ELR (cell line): ENCODE results near the gene AR.
"Not testable (repeated sequence)": the region's sequence is repeated elsewhere in the genome, so short reads cannot be mapped to it uniquely, and the experiment has no call there.

ENCODE experiments used
- DNase-seq: peaks from one replicate; pipeline ENCODE4 v3.0.0-alpha.2; 2015; ENCODE audit warnings: low read depth

The AR gene

GRCh38 chrX:67624325-67624724 lies 80.5 kb downstream of the AR start:
- no peak for DNase-seq

GRCh38 chrX:67635424-67635823 lies 91.6 kb downstream of the AR start:
- DNase-seq = no peak

- DNase-seq = peak; percentile 12
These were observed 92.7 kb downstream of the AR start for GRCh38 chrX:67636532-67636931.

- not testable (repeated sequence) for DNase-seq
These were observed 93.5 kb downstream of the AR start for GRCh38 chrX:67637293-67637692.

- DNase-seq = no peak
These were observed 104.5 kb downstream of the AR start for GRCh38 chrX:67648361-67648760.

GRCh38 chrX:67651437-67652142 lies 107.8 kb downstream of the AR start:
- DNase-seq = no peak

GRCh38 chrX:67652543-67652942 lies 108.7 kb downstream of the AR start:
- no peak for DNase-seq

- no peak for DNase-seq
These were observed 110.5 kb downstream of the AR start for GRCh38 chrX:67654301-67654700.

- DNase-seq = no peak
These were observed 121.8 kb downstream of the AR start for GRCh38 chrX:67665583-67665982.

- not testable (repeated sequence) for DNase-seq
These were observed 126.9 kb downstream of the AR start for GRCh38 chrX:67670717-67671116.

- DNase-seq = no peak
These were observed 130.0 kb downstream of the AR start for GRCh38 chrX:67673741-67674274.

GRCh38 chrX:67674741-67675140 lies 130.9 kb downstream of the AR start:
- DNase-seq = no peak

- no peak for DNase-seq
These were observed 140.3 kb downstream of the AR start for GRCh38 chrX:67684136-67684535.

GRCh38 chrX:67692246-67692645 lies 148.4 kb downstream of the AR start:
- DNase-seq = peak; percentile 32

GRCh38 chrX:67693928-67694327 lies 150.1 kb downstream of the AR start:
- peak; percentile 1 for DNase-seq

- DNase-seq = no peak
These were observed 153.6 kb downstream of the AR start for GRCh38 chrX:67697452-67697851.

- no peak for DNase-seq
These were observed 156.8 kb downstream of the AR start for GRCh38 chrX:67700602-67701001.

- DNase-seq = no peak
These were observed 170.2 kb downstream of the AR start for GRCh38 chrX:67714004-67714403.

- no peak for DNase-seq
These were observed 173.8 kb downstream of the AR start for GRCh38 chrX:67717571-67717970.

- DNase-seq = no peak
These were observed 175.1 kb downstream of the AR start for GRCh38 chrX:67718926-67719325.

- DNase-seq = no peak
These were observed 176.5 kb downstream of the AR start for GRCh38 chrX:67720344-67720743.

- DNase-seq = no peak
These were observed 177.5 kb downstream of the AR start for GRCh38 chrX:67721321-67721720.

GRCh38 chrX:67723580-67724351 lies 179.9 kb downstream of the AR start:
- DNase-seq = no peak
